ENCODE results near the gene CTNNA2. TPM values are rescaled to one million over a fixed set of nuclear protein-coding genes. Genes with fewer than 3 reads are reported as not detected.
"Not testable (repeated sequence)": the region's sequence is repeated elsewhere in the genome, so short reads cannot be mapped to it uniquely, and the experiment has no call there.

The CTNNA2 gene
- total RNA-seq, 6 experiments from 2014 or later, result 0.44 TPM; not detected in 5

- Histone ChIP-seq H3K27me3 (no peaks in the 10 kb centered on the region), H3K27ac (no peak overlapping the region), H3K9me3 (no peaks in the 10 kb centered on the region), H3K4me3 (no peak overlapping the region), H3K36me3 (no peaks in the 10 kb centered on the region), H3K4me1 (no peaks in the 10 kb centered on the region)
- 69% methylated on average over 4 of the region's 4 CpGs for WGBS (ENCODE audit: insufficient coverage, low coverage, low lambda C conversion rate, missing lambda C conversion rate)
- intact Hi-C loops (cut with DNase I), result no loop called here
- no peak for ATAC-seq
- TF ChIP-seq POLR2A (IDR thresholded peaks at IDR 0.05) (no peak), CTCF (IDR thresholded peaks at IDR 0.05) (no peak)
- DNase-seq, result no peak
Observed at GRCh38 chr2:80141007-80141726, 628.3 kb downstream of the CTNNA2 start.

GRCh38 chr2:80145499-80145898, 632.6 kb downstream of the CTNNA2 start:
- Histone ChIP-seq H3K27me3 (no peaks in the 10 kb centered on the region), H3K36me3 (no peaks in the 10 kb centered on the region), H3K4me1 (no peaks in the 10 kb centered on the region), H3K9me3 (no peaks in the 10 kb centered on the region), H3K27ac (no peak overlapping the region), H3K4me3 (no peak overlapping the region)
- no peak for ATAC-seq
- WGBS (ENCODE audit: insufficient coverage, low coverage, low lambda C conversion rate, missing lambda C conversion rate), result 61% methylated on average over 4 of the region's 4 CpGs
- intact Hi-C loops (cut with DNase I), result no loop called here
- no peak for DNase-seq
- TF ChIP-seq CTCF (IDR thresholded peaks at IDR 0.05) (no peak), POLR2A (IDR thresholded peaks at IDR 0.05) (no peak)

- H3K9me3 ChIP-seq; H3K4me1 ChIP-seq; DNase-seq; H3K4me3 ChIP-seq; H3K27ac ChIP-seq; H3K36me3 ChIP-seq; intact Hi-C loops (cut with DNase I); ATAC-seq; H3K27me3 ChIP-seq: not testable (repeated sequence)
- WGBS (ENCODE audit: insufficient coverage, low coverage, low lambda C conversion rate, missing lambda C conversion rate), result 64% methylated on average over 4 of the region's 5 CpGs
Observed at GRCh38 chr2:80146757-80147156, 633.9 kb downstream of the CTNNA2 start.

- H3K36me3 ChIP-seq, result no peaks in the 10 kb centered on the region
- H3K27me3 ChIP-seq, result no peaks in the 10 kb centered on the region
- intact Hi-C loops (cut with DNase I), result no loop called here
- no peak for TF ChIP-seq CTCF (IDR thresholded peaks at IDR 0.05)
- TF ChIP-seq POLR2A (IDR thresholded peaks at IDR 0.05), result no peak
- no peak for DNase-seq
- no peak overlapping the region for H3K27ac ChIP-seq
- H3K9me3 ChIP-seq, result no peaks in the 10 kb centered on the region
- no peaks in the 10 kb centered on the region for H3K4me1 ChIP-seq
- ATAC-seq, result no peak
- 58% methylated on average over 3 of the region's 3 CpGs for whole genome bisulfite sequencing (ENCODE audit: insufficient coverage, low coverage, low lambda C conversion rate, missing lambda C conversion rate)
- H3K4me3 ChIP-seq, result no peak overlapping the region
Observed at GRCh38 chr2:80147690-80148089, 634.8 kb downstream of the CTNNA2 start.

- Histone ChIP-seq H3K27ac (no peak overlapping the region), H3K4me3 (no peak overlapping the region), H3K36me3 (no peaks in the 10 kb centered on the region), H3K9me3 (no peaks in the 10 kb centered on the region), H3K27me3 (no peaks in the 10 kb centered on the region), H3K4me1 (no peaks in the 10 kb centered on the region)
- TF ChIP-seq CTCF (IDR thresholded peaks at IDR 0.05), result no peak
- no peak for TF ChIP-seq POLR2A (IDR thresholded peaks at IDR 0.05)
- no peak for ATAC-seq
- 83% methylated on average over 2 of the region's 2 CpGs for WGBS (ENCODE audit: insufficient coverage, low coverage, low lambda C conversion rate, missing lambda C conversion rate)
- intact Hi-C loops (cut with DNase I), result no loop called here
- no peak for DNase-seq
Observed at GRCh38 chr2:80148906-80149305, 636.1 kb downstream of the CTNNA2 start.

All from right lobe of liver (tissue), 6 donors.